ENCODE results near the gene LIAS.
"Not testable (repeated sequence)": the region's sequence is repeated elsewhere in the genome, so short reads cannot be mapped to it uniquely, and the experiment has no call there.

The LIAS gene

GRCh38 chr4:39502019-39502663 lies 43.3 kb downstream of the LIAS start:
- DNase-seq = no peak

GRCh38 chr4:39502664-39503035 lies 43.8 kb downstream of the LIAS start:
- DNase-seq = not testable (repeated sequence)

- DNase-seq = no peak
These were observed 45.7 kb downstream of the LIAS start for GRCh38 chr4:39504538-39504937.

DNA sequence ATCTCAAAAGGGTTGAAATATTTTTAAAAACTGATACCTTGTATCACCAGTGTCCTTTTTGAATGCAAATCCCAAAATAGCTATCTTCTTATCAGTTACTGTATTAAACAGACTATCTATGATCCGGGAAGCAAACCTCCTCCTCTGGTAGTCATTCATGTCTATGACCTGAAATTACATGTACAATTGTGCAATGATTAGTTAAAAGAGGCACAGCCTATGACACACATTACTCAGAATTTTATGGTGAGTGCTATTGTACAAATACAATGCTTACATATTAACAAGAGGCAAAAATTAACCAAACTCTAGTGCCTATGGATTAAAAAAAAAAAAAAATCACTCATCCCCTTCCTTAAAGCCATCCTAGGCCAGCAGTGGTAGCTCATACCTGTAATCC lies 46.7 kb downstream of the LIAS start:
- no peak for DNase-seq

DNA sequence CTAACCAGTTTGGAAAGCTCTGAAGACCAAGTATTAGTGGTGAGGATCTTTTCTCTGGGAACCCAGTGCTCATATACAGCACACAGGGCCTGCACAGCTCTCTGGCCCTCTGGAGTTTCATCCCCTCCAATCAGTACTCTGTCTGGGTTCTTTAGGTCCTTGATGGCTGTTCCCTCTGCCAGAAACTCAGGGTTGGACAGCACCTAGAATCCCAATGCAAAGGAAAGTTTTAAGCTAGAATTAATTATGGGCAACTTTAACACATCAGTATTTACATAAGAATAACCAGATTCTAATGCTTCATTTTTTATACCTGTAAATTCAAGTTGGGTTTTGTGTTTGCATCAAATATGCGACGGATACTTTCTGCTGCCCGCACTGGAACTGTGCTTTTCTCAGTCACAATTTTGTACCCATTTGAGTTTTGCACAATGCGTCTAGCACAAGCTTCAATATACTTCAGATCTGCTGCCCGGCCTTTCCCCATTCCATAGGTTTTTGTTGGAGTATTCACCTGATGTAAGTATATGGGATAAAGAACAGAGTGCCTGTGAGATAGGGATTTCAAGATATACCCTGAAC lies 51.6 kb downstream of the LIAS start:
- no peak for DNase-seq

- DNase-seq = not testable (repeated sequence)
These were observed 55.4 kb downstream of the LIAS start for GRCh38 chr4:39514266-39514665.

GRCh38 chr4:39514888-39515401 lies 56.1 kb downstream of the LIAS start:
- no peak for DNase-seq

DNA sequence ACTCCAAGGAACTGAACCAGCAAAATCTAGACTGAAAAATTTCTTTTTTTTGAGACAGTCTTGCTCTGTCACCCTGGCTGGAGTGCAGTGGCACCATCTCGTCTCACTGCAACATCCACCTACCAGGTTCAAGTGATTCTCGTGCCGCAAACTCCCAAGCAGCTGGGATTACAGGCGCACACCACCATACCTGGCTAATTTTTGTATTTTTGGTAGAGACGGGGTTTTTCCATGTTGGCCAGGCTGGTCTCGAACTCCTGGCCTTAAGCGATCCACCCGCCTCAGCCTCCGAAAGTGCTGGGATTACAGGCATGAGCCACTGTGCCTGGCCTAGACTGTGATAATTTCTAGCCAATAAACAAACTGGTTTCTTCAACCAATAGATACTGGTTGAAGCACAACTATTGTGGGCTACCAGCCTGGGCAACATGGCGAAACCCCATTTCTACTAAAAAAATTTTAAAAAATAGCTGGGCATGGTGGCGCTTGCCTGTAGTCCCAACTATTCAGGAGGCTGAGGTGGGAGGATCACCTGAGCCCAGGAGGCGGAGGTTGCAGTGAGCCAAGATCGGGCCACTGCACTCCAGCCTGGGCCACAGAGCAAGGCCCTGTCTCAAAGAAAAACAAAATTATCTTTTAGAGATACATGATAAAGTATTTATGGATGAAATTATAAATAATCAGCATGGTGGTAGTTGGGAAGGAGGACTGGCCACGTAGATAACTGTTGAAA lies 57.0 kb downstream of the LIAS start:
- not testable (repeated sequence) for DNase-seq

DNA sequence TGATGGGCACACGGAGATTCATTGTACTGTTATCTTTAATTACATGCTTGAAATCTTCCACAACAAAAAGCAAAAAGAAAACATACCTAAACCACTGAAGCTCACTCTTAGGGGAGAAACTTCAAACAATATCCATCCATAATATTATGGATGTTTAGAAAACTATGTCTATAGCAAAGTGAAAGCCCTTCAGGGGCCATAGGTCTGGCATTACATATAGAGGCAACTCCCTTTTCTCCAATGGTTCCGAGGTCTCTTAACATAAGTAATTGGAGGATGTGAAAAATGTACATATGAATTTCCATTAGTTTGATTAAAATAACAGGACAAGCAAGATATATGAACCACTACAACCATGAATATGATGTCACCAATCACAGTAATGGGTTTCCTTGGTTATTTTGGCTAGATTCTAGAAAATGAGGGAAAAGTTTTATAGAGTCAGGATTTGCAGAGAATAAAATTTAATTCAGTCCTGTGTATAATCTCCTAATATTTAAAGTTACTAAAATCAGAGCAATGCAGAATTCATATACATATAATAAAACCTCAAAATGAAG lies 57.6 kb downstream of the LIAS start:
- no peak for DNase-seq

GRCh38 chr4:39518484-39518883 lies 59.6 kb downstream of the LIAS start:
- no peak for DNase-seq

DNA sequence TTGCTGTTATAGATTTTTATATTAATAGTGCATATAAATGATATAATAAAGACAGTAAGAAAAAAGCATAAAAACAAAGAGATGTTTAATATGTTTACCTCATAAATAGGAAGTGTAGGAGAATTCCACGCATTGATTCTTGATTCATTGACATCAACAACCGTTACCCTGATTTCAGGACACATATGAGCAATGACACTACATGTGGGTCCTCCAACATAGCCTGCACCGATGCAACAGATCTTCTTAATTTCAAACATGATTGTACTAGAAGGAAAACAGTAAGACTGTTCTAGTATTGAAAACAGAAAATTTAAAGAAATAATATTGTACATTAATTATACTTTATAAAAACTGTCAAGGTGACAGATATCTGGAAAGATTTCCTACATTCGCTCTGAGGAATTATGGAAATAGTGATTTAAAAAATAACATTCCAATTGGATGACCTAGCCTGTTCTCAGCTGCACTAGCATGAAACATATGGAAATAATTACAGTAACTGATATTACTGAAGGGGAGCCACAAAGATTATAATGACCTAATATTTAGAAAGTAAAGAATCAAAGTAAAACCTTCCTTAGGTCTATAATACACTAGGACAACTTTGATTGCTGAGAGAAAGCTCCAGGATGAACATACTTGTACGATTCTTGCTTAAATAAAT lies 62.5 kb downstream of the LIAS start:
- no peak for DNase-seq

GRCh38 chr4:39522068-39522467 lies 63.2 kb downstream of the LIAS start:
- no peak for DNase-seq

- DNase-seq = no peak
These were observed 65.5 kb downstream of the LIAS start for GRCh38 chr4:39524161-39524957.

DNA sequence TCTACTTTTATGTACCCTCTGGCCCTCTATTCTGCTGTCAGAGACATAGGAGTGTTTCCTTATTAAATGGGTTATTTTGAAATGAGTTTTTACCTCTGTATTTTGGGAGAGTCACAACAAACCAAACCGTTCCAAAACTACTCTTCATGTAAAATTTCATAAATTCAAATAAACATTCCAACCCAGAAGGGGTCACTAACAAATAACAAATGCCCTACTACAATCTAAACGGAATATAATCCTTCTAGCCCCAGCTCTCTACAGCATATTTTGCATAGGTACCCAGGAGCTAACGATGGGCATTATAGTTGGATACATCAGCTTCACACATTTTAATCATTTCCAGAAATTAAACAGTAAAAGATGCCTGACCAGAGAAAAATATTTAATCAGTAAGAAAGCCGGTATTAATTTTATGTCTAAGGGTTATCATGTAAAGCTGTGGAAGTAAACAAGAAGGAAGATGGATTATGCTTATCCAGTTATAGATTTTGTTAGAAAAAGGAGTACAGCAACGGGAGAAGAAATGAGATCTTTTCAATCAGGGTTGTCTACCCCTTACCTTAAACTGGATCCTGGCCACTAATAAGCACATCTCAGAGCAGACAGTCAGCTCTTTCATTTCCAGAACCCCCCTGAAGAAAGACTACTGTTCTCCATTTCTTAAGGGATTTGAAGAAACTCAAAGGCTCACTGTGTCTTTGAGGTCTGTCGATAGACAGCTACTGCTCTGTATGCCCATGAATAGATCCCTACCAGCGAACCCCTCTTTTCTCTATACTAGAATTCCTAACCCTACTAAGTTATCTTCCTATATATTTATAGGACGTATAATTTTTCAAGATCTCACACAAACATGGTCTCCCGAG lies 67.2 kb downstream of the LIAS start:
- peak; percentile 3 for DNase-seq

DNA sequence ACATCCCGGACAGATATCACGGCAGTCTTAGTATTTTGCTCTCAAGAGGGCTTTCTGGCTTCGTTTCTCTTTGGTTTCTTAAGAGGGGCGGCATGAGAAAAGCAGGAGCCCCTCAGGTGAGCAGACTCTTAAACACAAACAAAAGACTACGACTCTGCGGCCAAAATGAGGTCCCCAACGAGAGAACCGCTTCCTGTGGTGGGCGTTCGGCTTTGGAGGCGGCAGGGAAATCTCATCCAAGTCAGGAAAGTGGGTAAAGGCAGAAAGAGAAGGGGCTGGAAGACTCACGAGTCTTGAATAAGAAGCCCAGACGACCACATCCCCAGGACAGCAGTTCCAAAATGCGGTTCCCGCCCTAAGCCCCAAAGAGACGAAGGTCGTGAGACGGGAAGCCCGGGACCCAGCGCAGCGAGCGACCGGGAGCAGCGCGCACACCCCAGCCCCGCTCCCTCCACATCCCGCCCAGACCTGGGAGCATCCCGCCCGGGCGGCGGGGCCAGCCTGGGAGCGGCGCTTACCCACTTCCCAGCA lies 68.0 kb downstream of the LIAS start:
- DNase-seq = no peak

DNA sequence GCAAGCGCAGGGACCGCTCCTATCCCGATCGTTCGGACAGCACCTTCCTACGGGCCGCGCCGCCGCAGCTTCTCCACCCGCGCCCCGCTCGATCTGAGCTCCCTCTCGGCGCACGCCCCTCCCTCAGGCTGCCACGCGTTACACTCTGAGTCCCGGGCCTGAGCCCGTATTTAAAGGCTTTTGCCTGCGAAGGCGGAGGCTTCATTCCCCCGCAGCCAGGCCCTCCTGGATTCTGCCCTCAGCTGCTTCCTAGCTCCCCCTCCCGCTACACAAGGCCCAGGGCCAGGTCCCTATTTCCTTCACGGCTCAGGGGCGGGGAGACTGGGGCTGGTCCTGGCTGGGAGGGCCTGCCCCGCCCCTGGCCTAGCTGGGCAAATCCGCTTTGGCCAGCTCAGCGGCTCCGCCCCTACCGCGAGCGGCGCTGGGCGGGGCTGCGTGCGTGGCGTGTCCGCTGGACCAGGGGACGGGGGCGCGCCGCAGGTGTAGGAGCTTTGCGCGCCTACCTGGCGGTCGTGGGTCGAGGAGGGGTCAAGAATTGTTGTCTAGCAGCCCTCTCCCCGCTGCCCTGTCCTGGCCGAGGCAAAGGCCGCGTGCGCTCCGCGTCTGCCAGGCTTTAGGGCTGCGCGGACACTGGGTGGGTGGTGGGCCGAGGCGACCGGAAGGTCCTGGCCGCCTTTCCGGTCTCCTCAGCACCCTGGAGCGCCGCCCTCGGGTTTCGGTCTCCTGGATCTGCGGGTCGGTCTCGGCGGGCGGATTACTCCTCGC lies 68.6 kb downstream of the LIAS start, which contains the start of gene UGDH:
Gene UGDH, minus strand, starts transcription at position 144 of the 765 bp plus-strand sequence. CDS start 5,927 bp downstream, outside the sequence.
- DNase-seq = peak; percentile 98

DNA sequence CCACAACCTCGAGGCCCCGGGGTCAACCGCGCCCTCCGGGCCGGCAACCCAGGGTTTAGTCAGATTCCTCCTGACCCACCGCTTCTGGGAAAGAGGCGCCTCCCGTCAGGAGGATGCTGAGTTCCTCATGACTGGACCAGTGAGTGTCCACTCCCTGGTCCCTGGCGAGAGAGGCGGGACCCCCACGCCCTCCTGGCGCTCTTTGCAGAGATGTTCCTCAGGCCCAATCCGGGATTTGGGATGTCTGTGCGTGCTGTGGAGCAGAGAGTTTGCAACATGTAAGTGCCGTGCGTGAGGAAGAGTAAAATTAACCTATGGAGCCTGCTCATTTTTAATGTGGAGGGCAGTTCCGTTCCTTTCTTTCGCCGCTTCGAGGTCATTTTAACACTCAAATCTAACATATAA lies 69.2 kb downstream of the LIAS start:
- peak; percentile 92 for DNase-seq

Measured in suppressor macrophage treated with lipopolysaccharide for 4 hours (primary cell).